Uterus (tissue), 4 donors: Measurements from ENCODE around the gene GANC. TPM values are rescaled to one million over a fixed set of nuclear protein-coding genes. Genes with fewer than 3 reads are reported as not detected.
"Not testable (repeated sequence)": the region's sequence is repeated elsewhere in the genome, so short reads cannot be mapped to it uniquely, and the experiment has no call there.

Experiments
- DNase-seq, 2 donors: peaks; one replicate each; pipeline ENCODE4 v3.0.0-alpha.2; 2019 to 2020
- H3K27ac ChIP-seq, 2 donors: fragments of 200-600 bp; sonication (generic); 1 replicate in 1 of 2; 2 replicates in 1 of 2; pipeline ENCODE4 v1.5.1; 2016 to 2018
- H3K27me3 ChIP-seq, 2 donors: fragments of 200-600 bp; sonication (generic); one replicate each; pipeline ENCODE4 v1.5.1; 2018 to 2019; ENCODE audit warnings: control low read depth in 1 of 2
- H3K36me3 ChIP-seq, 2 donors: fragments of 200-600 bp; sonication (generic); one replicate each; pipeline ENCODE4 v1.5.1; 2019; ENCODE audit warnings: control low read depth in 1 of 2
- H3K4me1 ChIP-seq, 2 donors: fragments of 200-600 bp; sonication (generic); one replicate each; pipeline ENCODE4 v1.5.1; 2018 to 2019; ENCODE audit warnings: control low read depth in 1 of 2
- H3K4me3 ChIP-seq, 2 donors: fragments of 200-600 bp; sonication (generic); 1 replicate in 1 of 2; 2 replicates in 1 of 2; pipeline ENCODE4 v1.5.1; 2018 to 2019; ENCODE audit warnings: mild to moderate bottlenecking in 1 of 2
- H3K9me3 ChIP-seq, 2 donors: fragments of 200-600 bp; sonication (generic); one replicate each; pipeline ENCODE4 v1.5.1; 2019; ENCODE audit warnings: control low read depth in 1 of 2
- CTCF ChIP-seq, 4 experiments: fragments of 200-600 bp in 2 of 4; fragments of 450-650 bp in 2 of 4; sonication (generic) in 2 of 4; IDR thresholded peaks; one replicate each; pipeline ENCODE4 v1.5.1; 2016 to 2019; ENCODE audit warnings: antibody characterized with exemption in 4 of 4, mild to moderate bottlenecking in 2 of 4, moderate library complexity in 1 of 4
- POLR2A ChIP-seq, 2 donors: fragments of 450-650 bp; IDR thresholded peaks; one replicate each; pipeline ENCODE4 v1.6.1; 2016; ENCODE audit warnings: antibody characterized with exemption in 2 of 2, mild to moderate bottlenecking in 1 of 2, moderate library complexity in 1 of 2
- intact Hi-C: fragments of 100-400 bp; cut with DNase I; formaldehyde crosslinking; loops from one replicate; pipeline ENCODE4 v1.15.1; 2023; ENCODE audit warnings: low total_unique reads
- total RNA-seq, 4 donors: library from RNA; depleted of rRNA in 3 of 4; stranded (reverse); fragments of >200 nt in 3 of 4; gene quantifications; one replicate each; pipeline versions ENCODE4 v1.1.0 to v1.2.4, GENCODE V29; 2014 to 2023
- donor health status: DM: yes; HTN: yes; CAD: no.

GANC gene
- total RNA-seq, 4 donors from 2014 or later = 11.8 to 48.9 (median 41.3) TPM

- H3K27me3 ChIP-seq = no peaks in the 10 kb centered on the region
- intact Hi-C loops = no loop called here
- H3K4me3 ChIP-seq = no peak overlapping the region
- TF ChIP-seq POLR2A (IDR thresholded peaks at IDR 0.05) (no peak), CTCF (IDR thresholded peaks at IDR 0.05) (no peak)
- no peak for DNase-seq
- H3K9me3 ChIP-seq = peaks cover 0 to 8% of the 10 kb centered on the region in 2 donors
- H3K27ac ChIP-seq = no peak overlapping the region
- H3K36me3 ChIP-seq = no peaks in the 10 kb centered on the region
- no peaks in the 10 kb centered on the region for H3K4me1 ChIP-seq
These were observed 58.2 kb downstream of the GANC start for GRCh38 chr15:42331235-42331634.

- Histone ChIP-seq H3K4me3 (no peak overlapping the region), H3K9me3 (peaks cover 0 to 8% of the 10 kb centered on the region in 2 donors), H3K36me3 (no peaks in the 10 kb centered on the region), H3K4me1 (no peaks in the 10 kb centered on the region), H3K27ac (no peak overlapping the region), H3K27me3 (no peaks in the 10 kb centered on the region)
- intact Hi-C loops = no loop called here
- TF ChIP-seq CTCF (IDR thresholded peaks at IDR 0.05) = no peak
- no peak for TF ChIP-seq POLR2A (IDR thresholded peaks at IDR 0.05)
- DNase-seq = no peak
These were observed 59.3 kb downstream of the GANC start for GRCh38 chr15:42332331-42332730.

GRCh38 chr15:42335074-42335473 is 62.1 kb downstream of the GANC start:
- Histone ChIP-seq H3K27me3 (no peaks in the 10 kb centered on the region), H3K9me3 (peaks cover 0 to 8% of the 10 kb centered on the region in 2 donors), H3K36me3 (no peaks in the 10 kb centered on the region), H3K4me3 (no peak overlapping the region), H3K27ac (no peak overlapping the region), H3K4me1 (no peaks in the 10 kb centered on the region)
- intact Hi-C loops = no loop called here
- DNase-seq = no peak
- TF ChIP-seq POLR2A (IDR thresholded peaks at IDR 0.05) (no peak), CTCF (IDR thresholded peaks at IDR 0.05) (no peak)

- intact Hi-C loops, H3K9me3 ChIP-seq, H3K27ac ChIP-seq, DNase-seq, H3K4me1 ChIP-seq, H3K27me3 ChIP-seq, H3K4me3 ChIP-seq, H3K36me3 ChIP-seq: not testable (repeated sequence)
These were observed 63.6 kb downstream of the GANC start for GRCh38 chr15:42336650-42337049.

GRCh38 chr15:42337104-42337503 is 64.1 kb downstream of the GANC start:
- H3K4me3 ChIP-seq, H3K36me3 ChIP-seq, intact Hi-C loops, H3K27ac ChIP-seq, H3K9me3 ChIP-seq, H3K4me1 ChIP-seq, H3K27me3 ChIP-seq, DNase-seq: not testable (repeated sequence)

- H3K4me3 ChIP-seq = no peak overlapping the region
- TF ChIP-seq POLR2A (IDR thresholded peaks at IDR 0.05) (no peak), CTCF (IDR thresholded peaks at IDR 0.05) (no peak)
- peaks cover 0 to 8% of the 10 kb centered on the region in 2 donors for H3K9me3 ChIP-seq
- DNase-seq = no peak
- H3K27ac ChIP-seq = no peak overlapping the region
- intact Hi-C loops = no loop called here
- no peaks in the 10 kb centered on the region for H3K36me3 ChIP-seq
- H3K4me1 ChIP-seq = no peaks in the 10 kb centered on the region
- no peaks in the 10 kb centered on the region for H3K27me3 ChIP-seq
These were observed 65.5 kb downstream of the GANC start for GRCh38 chr15:42338500-42338899.
